K562 (cell line): ENCODE measurements around the gene SLC44A5. TPM values are rescaled to one million over a fixed set of nuclear protein-coding genes. Genes with fewer than 3 reads are reported as not detected.
"Not testable (repeated sequence)": the region's sequence is repeated elsewhere in the genome, so short reads cannot be mapped to it uniquely, and the experiment has no call there.

Source experiments
- ATAC-seq: fragments of 200-7000 bp; cut with Tn5 transposase; 3 replicates; pipeline ENCODE4 v1.9.1; 2020; ENCODE audit warnings: moderate library complexity
- BruUV-seq: library from RNA; stranded (reverse); fragments of 400-500 nt; replicated peaks from 2 replicates; lab custom pipeline; 2021; lab: Mats Ljungman, UMichigan
- CTCF ChIA-PET: fragments of 300-600 bp; formaldehyde crosslinking; extraction: SDS; loops from one replicate; lab custom pipeline; 2021; ENCODE audit warnings: low intra/inter-chr PET ratio; lab: Yijun Ruan, JAX
- POLR2A ChIA-PET: fragments of 300-600, 350-650 bp; sonication (Branson Sonifier 250); formaldehyde crosslinking; extraction: SDS; loops from one replicate; lab custom pipeline; 2021; ENCODE audit warnings: antibody characterized with exemption, inconsistent platforms; lab: Yijun Ruan, JAX
- DNase-seq, 4 experiments: peaks; one replicate each; pipeline versions ENCODE4 v3.0.0 to v3.0.0-alpha.2; 2011 to 2018; ENCODE audit warnings: low spot score in 3 of 4, mixed read lengths in 3 of 4; ENCODE audit errors: extremely low read depth in 1 of 4
- FAIRE-seq: peaks from 2 replicates; lab custom pipeline; 2011; peaks lifted over from hg19 to GRCh38; lab: Jason Lieb, UNC
- H2AFZ ChIP-seq: 2 replicates; pipeline ENCODE4 v1.6.0; 2011; ENCODE audit warnings: low read depth, low read length, control low read depth, inconsistent platforms
- H3K27ac ChIP-seq: fragments of 200-600 bp; 3 replicates; pipeline ENCODE4 v1.8.0; 2011; ENCODE audit warnings: low read depth, mild to moderate bottlenecking, control low read depth, inconsistent platforms, low read length, moderate library complexity, mixed read lengths; ENCODE audit errors: extremely low read depth
- H3K27me3 ChIP-seq, 2 experiments: fragments of 300-600 bp in 1 of 2; 2 replicates in 1 of 2; 3 replicates in 1 of 2; pipeline versions ENCODE4 v1.6.0 to v1.8.0; 2011; ENCODE audit warnings: inconsistent platforms in 2 of 2, low read length in 2 of 2, mild to moderate bottlenecking in 1 of 2, mixed read lengths in 1 of 2, moderate library complexity in 1 of 2; ENCODE audit not compliant: control insufficient read depth in 2 of 2, insufficient read depth in 2 of 2
- H3K36me3 ChIP-seq: fragments of 300-600 bp; 3 replicates; pipeline ENCODE4 v1.8.0; 2011; ENCODE audit warnings: mild to moderate bottlenecking, low read length, inconsistent platforms; ENCODE audit not compliant: control insufficient read depth, insufficient read depth
- H3K4me1 ChIP-seq, 2 experiments: fragments of 200-600 bp in 1 of 2; replicated peaks in 1 of 2; 2 replicates in 1 of 2; 3 replicates in 1 of 2; pipeline versions ENCODE4 v1.5.1 to v1.8.0; 2011; ENCODE audit warnings: inconsistent platforms in 2 of 2, low read length in 2 of 2, mild to moderate bottlenecking in 1 of 2, mixed read lengths in 1 of 2, moderate library complexity in 1 of 2; ENCODE audit not compliant: control insufficient read depth in 2 of 2, insufficient read depth in 2 of 2
- H3K4me2 ChIP-seq: 2 replicates; pipeline ENCODE4 v1.6.1; 2011; ENCODE audit warnings: low read length, control low read depth, inconsistent platforms, mixed read lengths; ENCODE audit not compliant: insufficient read depth
- H3K4me3 ChIP-seq: fragments of 200-600 bp; sonication (generic), shearing (Covaris generic); 2 replicates; pipeline ENCODE4 v1.5.1; 2016; ENCODE audit warnings: control low read depth, inconsistent platforms
- H3K79me2 ChIP-seq: fragments of 200-600 bp; 3 replicates; pipeline ENCODE4 v1.8.0; 2011; ENCODE audit warnings: low read length, inconsistent platforms; ENCODE audit not compliant: control insufficient read depth, insufficient read depth
- H3K9ac ChIP-seq, 2 experiments: 2 replicates each; pipeline versions ENCODE4 v1.6.0 to v1.6.1; 2011; ENCODE audit warnings: low read depth in 2 of 2, low read length in 2 of 2, control low read depth in 1 of 2, inconsistent platforms in 1 of 2, mild to moderate bottlenecking in 1 of 2, mixed read lengths in 1 of 2; ENCODE audit not compliant: insufficient read depth in 1 of 2
- H3K9me1 ChIP-seq: one replicate; pipeline ENCODE4 v1.6.0; 2011; ENCODE audit warnings: inconsistent platforms, mild to moderate bottlenecking, low read length, moderate library complexity; ENCODE audit not compliant: control insufficient read depth, insufficient read depth
- H3K9me3 ChIP-seq: replicated peaks from 2 replicates; pipeline ENCODE4 v1.5.1; 2011; ENCODE audit warnings: low read depth, low read length, inconsistent platforms; ENCODE audit not compliant: control insufficient read depth, insufficient read depth
- H4K20me1 ChIP-seq: replicated peaks from 2 replicates; pipeline ENCODE4 v1.6.1; 2011; ENCODE audit warnings: low read length, inconsistent platforms, mixed read lengths; ENCODE audit not compliant: control insufficient read depth, insufficient read depth
- ZNF146 ChIP-seq: IDR thresholded peaks from one replicate; pipeline ENCODE4 v1.6.1; 2018; ENCODE audit warnings: missing compliant biosample characterization; ENCODE audit not compliant: unreplicated experiment
- WGBS: fragments of 100-300 bp; shearing (Covaris generic); methylation state at CpG from one replicate; pipeline ENCODE4 v1.1.6; 2016; ENCODE audit warnings: low coverage, mixed read lengths; ENCODE audit not compliant: insufficient coverage; ENCODE audit errors: missing lambda C conversion rate; 5-methylcytosine and 5-hydroxymethylcytosine counted together
- in situ Hi-C: fragments of 300-500 bp; cut with MboI; formaldehyde crosslinking; loops from 4 replicates; pipeline ENCODE4 v1.15.0; 2018; ENCODE audit warnings: inconsistent platforms, mixed read lengths
- intact Hi-C: fragments of 100-400 bp; cut with micrococcal nuclease; formaldehyde crosslinking; loops from 2 replicates; pipeline ENCODE4 v1.14.2; 2022
- polyA plus RNA-seq, 8 experiments: library from polyadenylated mRNA; depleted of rRNA in 4 of 8; stranded (reverse) in 5 of 8; unstranded in 3 of 8; fragments of >200 nt; fragmentation: Nextera tagmentation in 2 of 8; fragmentation: Illumina TruSeq in 1 of 8; extraction: Ambion mirVana in 2 of 8; extraction: Trizol in 1 of 8; gene quantifications; 2 replicates each; pipeline versions ENCODE4 v1.2.1 to v1.2.3, GENCODE V29; 2011 to 2014; ENCODE audit warnings: inconsistent platforms in 1 of 8, missing spikeins in 1 of 8
- total RNA-seq, 7 experiments: library from RNA; depleted of rRNA in 6 of 7; stranded (reverse); fragments of >200 nt in 6 of 7; fragmentation: Illumina TruSeq in 2 of 7; extraction: Trizol in 2 of 7; gene quantifications; 2 replicates each; pipeline versions ENCODE4 v1.2.1 to v1.2.3, GENCODE V29; 2011 to 2021; ENCODE audit warnings: low replicate concordance in 1 of 7

SLC44A5 gene
- total and polyA plus RNA-seq, 9 of the 15 experiments (the other 6 are each of a cell fraction or from before 2014, with no cell fraction given), result 1.2 to 10.1 (median 3.2) TPM

DNA sequence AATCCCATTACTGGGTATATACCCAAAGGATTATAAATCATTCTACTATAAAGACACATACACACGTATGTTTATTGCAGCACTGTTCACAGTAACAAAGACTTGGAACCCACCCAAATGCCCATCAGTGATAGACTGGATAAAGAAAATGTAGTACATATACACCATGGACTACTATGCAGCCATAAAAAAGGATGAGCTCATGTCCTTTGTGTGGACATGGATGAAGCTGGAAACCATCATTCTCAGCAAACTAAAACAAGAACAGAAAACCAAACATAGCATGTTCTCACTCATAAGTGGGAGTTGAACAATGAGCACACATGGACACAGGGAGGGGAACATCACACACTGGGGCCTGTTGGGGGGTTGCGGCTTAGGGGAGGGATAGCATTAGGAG lies 347.3 kb downstream of the SLC44A5 start:
- ATAC-seq, H3K9ac ChIP-seq, H3K4me2 ChIP-seq, H4K20me1 ChIP-seq, H3K9me3 ChIP-seq, FAIRE-seq, H2AFZ ChIP-seq, H3K36me3 ChIP-seq: not testable (repeated sequence)
- 29% methylated on average over 2 of the region's 2 CpGs for WGBS
- TF ChIP-seq ZNF146 (CRISPR knock-in tag), result peak; percentile 76
- TF ChIP-seq, all 486 proteins: peak for 1; not testable (repeated sequence) for 485
- H3K27ac ChIP-seq, H3K4me1 ChIP-seq, H3K27me3 ChIP-seq, in situ Hi-C loops, CTCF ChIA-PET, H3K79me2 ChIP-seq, BruUV-seq, POLR2A ChIA-PET, H3K4me3 ChIP-seq, H3K9me1 ChIP-seq, DNase-seq: not testable (repeated sequence)
- intact Hi-C loops, result loop anchor here (10.0 kb wide), 1 partner anchor 461 kb away; the partner anchor contains the start of gene ACADM

GRCh38 chr1:75261946-75262345 lies 349.0 kb downstream of the SLC44A5 start:
- intact Hi-C loops, result loop anchor here (10.0 kb wide), 1 partner anchor 463 kb away; the partner anchor contains the start of gene ACADM
- H3K9ac ChIP-seq, CTCF ChIA-PET, POLR2A ChIA-PET, H3K79me2 ChIP-seq, ATAC-seq, DNase-seq, H3K4me2 ChIP-seq, FAIRE-seq, H3K27ac ChIP-seq, H3K36me3 ChIP-seq, H3K27me3 ChIP-seq, H2AFZ ChIP-seq, H3K9me1 ChIP-seq, H4K20me1 ChIP-seq, H3K9me3 ChIP-seq, H3K4me3 ChIP-seq, BruUV-seq, H3K4me1 ChIP-seq, in situ Hi-C loops: not testable (repeated sequence)
- 0% methylated on average over 2 of the region's 2 CpGs for WGBS
